Superior temporal gyrus (tissue), 1 donor: Measurements from ENCODE around the gene NR1D1.
"Not testable (repeated sequence)": the region's sequence is repeated elsewhere in the genome, so short reads cannot be mapped to it uniquely, and the experiment has no call there.

Source experiments
- DNase-seq: peaks from one replicate; pipeline ENCODE4 v3.0.0-alpha.2; 2016; ENCODE audit errors: extremely low spot score

Gene NR1D1

DNA sequence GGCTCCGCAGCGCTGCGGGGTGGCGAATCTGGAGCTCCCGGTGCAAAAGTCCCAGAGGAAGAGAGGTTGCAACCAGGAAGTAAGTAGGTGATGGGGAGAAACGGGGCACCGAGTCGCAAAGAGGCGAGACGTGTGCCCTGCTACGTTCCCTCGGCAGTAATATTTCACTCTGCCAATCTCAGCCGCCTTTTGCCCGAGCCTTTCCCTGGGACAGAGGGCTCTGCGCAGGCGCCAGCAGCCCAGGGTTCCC is at the start of gene NR1D1:
NR1D1 (minus strand) TSS at position 171 of the 250 bp plus-strand sequence. CDS start 495 bp downstream, outside the sequence.
- DNase-seq, result no peak

DNA sequence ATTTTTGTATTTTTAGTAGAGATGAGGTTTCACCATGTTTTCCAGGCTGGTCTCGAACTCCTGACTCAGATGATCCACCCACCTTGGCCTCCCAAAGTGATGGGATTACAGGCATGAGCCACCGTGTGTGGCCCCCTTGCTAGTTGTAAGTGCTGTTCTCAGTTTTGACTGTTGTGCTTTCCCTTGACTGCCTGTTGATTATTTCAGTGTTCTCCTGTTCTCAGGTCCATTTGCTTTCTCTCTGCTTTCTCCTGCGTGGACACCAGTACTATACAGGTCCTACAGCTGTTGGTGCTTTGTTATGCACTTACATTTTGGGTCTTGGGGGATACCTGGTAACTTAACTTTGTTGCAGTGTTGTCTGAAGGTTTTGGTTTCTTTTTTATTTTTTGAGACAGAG is 48.1 kb upstream of the NR1D1 start:
- DNase-seq, result no peak

DNA sequence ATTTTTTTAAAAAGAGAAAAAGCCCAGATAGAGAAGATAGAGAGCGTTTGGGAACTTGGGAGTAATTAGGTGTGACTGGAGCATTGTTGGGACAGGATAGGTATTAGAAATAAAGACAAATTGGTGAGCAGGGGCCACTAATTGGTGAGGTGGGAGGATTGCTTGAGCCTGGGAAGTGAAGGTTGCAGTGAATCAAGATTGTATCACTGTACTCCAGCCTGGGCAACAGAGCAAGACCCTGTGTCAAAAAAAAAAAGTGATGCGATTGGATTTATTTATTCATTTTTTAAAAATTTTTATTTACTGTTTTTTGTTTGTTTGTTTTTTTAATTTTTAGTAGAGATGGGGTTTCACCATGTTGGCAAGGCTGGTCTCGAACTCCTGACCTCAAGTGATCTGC is 45.1 kb upstream of the NR1D1 start:
- no peak for DNase-seq

DNA sequence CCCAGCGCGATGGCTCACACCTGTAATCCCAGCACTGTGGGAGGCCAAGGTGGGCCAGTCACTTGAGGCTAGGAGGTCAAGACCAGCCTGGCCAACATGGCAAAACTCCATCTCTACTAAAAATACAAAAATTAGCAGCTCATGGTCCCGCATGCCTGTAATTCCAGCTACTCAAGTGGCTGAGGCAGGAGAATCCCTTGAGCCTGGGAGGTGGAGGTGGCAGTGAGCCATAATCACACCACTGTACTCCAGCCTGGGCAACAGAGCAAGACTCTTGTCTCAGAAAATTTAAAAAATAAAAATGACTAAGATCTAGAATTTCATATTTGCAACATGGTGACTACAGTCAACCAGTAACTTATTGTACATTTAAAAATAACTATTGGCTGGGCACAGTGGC is 42.8 kb upstream of the NR1D1 start:
- DNase-seq, result not testable (repeated sequence)

DNA sequence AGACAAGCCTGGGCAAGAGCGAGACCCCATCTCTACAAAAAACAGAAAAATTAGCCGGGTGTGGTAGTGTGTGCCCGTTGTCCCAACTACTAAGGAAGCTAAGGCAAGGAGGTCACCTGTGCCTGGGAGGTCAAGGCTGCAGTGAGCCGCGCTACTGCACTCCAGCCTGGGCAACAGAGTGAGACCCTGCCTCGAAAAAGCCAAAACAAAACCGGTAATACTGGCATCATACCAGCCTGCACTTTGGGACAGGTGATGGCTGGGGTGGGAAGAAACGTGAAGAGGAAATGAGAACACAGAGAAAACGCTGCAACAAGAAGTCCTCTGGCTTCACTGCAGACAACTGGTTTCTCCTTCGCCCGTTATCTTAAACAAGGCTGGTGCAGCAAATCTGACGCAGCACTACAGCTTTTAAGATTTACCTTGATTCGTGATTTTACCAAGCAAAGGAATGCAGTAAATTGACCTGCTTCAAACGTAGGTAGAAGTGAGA is 39.2 kb upstream of the NR1D1 start:
- no peak for DNase-seq

DNA sequence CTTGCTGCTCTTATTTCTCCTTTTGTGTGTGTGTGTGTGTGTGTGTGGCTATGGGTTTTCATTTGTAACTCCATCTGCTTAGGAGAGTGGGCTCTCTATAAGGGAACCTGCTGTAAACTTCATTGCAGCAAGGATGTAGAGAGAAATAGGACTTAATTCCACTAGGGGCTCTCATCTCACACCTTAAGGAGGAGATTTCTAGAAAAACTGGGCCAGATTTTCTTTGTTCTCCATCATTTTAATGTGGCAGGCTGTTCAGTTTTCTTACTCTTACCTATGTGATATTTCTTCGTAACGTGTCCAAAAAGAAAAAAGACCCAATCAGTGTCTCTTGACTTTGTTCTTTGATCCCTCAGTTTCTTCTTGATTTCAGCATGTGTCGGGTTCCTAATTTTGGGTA is 35.4 kb upstream of the NR1D1 start:
- DNase-seq, result no peak

DNA sequence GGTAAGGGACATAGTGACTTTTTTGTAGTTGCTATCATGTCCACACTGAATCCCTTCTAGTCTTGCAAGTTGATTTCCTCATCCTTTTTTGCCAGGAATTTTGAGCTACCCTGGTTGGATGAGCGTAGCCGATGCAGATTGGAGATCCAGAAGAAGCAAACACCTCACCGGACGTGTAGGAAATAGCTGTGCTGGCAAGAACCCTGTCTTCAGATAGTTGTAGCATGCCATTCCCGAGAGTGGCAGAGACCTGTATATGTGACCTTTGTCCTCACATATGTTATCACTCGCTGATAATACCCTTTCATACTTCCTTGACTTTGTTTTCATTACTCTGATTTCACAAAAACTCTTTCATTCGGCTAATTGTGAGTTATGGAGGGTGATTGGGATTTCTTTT is 33.8 kb upstream of the NR1D1 start:
- DNase-seq, result no peak

DNA sequence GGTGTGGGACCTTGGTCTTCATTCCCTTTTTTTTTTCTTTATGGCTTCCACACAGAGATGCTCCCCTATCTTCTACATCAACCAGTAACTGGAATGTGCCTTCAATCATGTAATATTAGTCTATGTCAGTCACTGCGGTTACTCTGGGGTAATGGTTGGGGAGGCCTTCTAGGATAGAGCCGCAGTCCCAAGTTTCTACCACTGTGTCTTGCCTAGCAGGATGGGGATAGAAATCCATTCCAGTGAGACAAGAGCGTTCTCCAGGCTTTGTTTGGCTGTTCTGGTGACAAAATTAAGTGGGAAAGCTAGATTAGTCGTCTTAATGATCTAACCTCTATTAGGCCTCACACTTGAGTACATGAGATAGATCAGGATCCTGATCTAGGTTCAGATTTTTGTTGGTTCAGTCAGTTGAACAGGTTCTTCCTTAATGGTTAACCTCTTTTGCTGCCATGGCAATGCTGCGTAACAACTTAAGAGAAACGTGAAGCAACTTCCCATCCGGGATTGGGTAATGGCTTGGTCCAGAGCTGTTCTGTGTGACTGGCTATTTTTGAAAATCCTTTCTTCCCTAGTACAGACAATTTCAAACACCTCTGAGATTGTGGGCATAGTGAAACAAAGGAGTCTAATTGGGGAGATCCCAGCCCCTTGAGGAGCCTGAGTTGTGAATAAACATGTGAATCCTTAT is 30.1 kb upstream of the NR1D1 start:
- DNase-seq, result no peak

DNA sequence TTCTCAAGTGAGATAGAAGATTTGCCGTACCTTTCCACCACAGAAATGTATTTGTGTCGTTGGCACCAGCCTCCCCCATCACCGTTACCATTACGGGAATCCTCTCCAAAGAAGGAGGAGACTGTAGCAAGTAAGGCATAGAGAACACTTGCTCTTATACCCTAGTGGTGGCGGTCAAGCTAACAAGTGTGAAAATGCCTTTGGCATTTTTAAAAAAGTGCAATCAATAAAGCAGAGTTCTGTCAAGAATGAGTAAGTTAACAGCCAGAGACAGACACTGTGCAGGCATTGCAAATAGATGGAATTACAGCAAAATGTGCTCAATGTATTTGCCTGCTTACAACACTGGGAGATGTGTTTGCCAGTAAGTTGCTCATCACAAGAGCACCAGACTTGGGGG is 29.1 kb upstream of the NR1D1 start:
- DNase-seq, result no peak

DNA sequence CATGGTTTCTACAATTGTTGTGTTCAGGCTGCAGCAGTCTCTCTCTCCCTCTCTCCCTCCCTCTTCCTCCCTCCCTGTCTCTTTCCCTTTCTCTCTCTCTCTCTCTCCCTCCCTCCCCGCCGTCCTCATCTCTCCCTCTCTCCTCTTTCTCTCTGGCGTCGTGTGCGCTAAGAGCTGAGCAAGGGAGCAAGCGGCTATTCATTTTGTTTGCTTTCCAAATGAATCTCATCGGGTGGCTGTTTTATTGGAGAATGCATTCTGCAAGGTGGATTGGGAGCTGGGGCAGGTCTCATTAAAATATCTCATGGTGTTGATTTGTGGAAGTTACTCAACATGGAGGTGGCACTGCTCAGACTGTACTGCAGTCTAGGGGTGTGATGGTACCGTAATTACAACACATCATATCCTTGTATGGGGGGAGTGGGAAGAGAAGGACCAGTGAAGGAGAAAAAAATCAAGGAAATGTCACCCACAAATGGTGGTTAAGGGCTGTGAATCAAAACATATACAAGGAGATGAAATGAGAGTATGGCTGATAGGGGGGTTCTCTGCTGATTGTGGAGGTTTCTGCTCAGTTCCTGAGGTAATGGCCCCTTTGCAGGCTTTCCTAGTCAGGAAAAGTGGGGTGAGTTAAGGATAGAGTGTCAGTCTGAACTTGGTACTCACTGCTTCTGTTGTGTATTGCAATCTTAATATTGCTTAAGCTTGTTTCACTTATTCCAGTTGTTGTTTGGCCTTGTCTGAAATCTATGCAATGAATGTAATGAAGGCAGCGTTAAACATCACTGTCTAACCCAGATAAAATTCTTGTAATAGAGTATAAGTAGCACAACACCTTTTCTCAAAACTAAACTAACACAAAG is 24.1 kb upstream of the NR1D1 start:
- peak; percentile 50 for DNase-seq

DNA sequence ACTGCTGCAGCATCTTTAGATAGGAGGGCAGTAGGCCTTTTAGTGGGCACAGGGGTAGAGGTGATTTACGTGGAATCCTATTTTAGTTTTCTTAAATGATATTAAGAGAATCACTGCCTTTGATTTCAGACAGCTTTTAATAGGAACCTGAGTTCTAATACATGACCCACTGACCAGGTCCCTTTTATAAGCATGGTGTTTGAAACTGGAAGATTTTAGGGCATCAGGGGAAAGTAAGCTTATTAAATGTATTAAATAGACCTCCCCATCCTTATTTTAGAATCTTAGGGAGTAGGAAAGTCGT is 23.4 kb upstream of the NR1D1 start:
- DNase-seq, result peak; percentile 55

DNA sequence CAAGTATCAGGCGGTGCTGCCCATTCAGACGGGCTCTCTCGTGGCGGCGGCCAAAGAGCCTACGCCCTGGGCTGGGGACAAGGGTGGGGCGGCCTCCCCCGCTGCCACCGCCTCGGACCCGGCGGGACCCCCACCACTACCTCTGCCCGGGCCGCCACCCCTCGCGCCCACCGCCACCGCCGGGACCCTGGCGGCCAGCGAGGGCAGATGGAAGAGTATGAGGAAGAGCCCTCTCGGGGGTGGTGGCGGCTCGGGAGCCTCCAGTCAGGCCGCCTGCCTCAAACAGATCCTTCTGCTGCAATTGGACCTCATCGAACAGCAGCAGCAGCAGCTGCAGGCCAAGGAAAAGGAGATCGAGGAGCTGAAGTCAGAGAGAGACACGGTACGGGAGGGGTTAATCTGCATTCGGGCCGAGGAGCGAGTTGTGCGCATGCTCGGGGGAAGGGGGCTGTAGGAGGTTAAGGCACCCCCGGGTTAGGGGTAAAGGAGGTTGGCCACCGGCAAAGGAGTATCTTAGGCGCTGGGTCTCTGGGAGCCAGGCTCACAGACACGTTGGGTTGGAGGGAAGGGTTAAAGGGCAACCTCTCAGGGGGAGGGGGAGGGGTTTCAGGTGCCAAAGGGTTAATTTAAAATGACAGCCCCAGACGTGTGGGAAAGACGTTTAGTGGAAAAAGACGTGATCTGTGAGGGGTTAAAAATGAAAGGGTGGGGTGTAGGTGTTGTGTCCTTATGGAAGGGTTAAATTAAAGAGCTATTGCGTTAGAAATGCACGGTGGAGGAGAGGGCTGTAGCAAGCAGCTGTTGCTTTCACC is 22.8 kb upstream of the NR1D1 start:
- peak; percentile 54 for DNase-seq

DNA sequence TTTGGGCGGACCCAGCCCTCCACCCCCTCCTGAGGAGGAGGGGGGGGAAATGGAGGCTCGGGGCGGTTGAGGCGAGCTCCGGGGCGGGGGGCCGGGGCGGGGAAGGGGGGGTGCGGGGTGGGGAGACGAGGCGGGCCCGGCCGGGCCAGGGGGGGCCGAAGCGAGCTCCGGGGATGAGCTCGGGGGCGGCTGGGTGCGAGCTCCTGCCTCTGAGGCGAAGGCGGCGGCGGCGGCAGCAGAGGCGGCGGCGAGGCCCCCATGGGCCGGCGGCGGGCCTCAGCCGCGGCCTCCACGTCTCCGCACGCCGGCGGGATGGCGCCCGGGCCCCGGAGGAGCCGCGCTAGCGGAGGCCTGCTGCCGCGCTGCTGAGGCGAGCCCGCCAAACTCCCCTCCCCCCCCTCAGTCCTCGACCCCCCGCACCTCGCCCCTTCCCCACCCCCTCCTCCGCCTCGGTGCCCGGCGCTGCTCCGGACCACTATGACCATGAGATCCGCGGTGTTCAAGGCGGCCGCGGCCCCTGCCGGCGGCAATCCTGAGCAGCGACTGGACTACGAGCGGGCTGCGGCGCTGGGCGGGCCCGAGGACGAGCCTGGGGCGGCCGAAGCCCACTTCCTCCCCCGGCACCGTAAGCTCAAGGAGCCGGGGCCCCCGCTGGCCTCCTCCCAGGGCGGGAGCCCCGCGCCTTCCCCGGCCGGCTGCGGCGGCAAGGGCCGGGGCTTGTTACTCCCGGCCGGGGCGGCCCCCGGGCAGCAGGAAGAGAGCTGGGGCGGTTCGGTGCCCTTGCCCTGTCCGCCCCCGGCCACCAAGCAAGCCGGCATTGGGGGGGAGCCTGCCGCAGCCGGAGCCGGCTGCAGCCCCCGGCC is 22.0 kb upstream of the NR1D1 start:
- DNase-seq, result peak; percentile 26

DNA sequence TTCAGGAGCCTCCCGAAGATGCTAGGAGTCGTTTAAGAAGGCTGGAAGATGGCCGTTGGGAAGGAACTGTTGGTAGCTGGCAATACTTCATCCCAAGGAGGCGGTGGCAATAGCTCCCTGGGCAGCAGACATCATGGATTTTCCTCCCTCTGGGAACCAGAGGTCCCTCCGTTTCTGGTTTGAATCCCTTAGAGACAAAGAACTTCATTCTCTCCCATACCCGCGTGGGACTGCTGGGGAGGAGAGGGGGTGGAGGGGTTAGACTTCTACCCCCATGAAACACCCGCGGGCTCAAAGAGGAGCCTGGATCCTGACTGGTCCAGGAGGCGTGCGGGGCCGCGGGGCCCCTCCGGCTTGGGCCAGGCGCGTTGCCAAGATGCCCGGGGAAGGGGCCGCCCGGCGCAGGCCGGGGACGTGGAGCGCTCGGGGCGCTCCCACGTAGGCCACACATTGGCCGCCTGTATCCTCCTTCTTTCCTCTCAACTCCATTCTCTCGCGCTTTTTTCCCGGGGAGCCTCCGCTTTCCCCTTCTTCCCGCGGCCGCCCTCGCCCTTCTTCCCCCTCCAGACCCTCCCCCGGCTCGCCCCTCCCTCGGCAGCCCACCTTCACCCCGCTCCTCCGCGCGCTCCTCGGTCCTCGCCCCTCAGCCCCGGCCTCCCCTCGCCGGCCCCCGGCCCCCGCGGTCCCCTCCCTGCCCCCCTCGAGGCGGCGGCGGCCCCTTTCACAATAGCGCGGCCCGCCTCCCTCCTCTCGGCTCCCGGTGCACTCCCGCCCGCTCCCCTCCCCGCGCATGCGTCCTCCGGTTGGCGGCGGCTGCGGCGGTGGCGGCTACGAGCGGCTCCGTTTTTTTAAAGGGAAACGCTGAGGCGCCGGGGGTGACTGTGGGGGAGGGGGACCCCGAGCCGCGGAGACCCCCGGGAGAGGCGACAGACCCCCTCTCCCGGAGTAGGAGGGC is 21.1 kb upstream of the NR1D1 start, which contains the start of gene MSL1:
MSL1 (plus strand) TSS at position 791 of the 955 bp plus-strand sequence. CDS start 642 bp downstream, outside the sequence.
- peak; percentile 83 for DNase-seq

DNA sequence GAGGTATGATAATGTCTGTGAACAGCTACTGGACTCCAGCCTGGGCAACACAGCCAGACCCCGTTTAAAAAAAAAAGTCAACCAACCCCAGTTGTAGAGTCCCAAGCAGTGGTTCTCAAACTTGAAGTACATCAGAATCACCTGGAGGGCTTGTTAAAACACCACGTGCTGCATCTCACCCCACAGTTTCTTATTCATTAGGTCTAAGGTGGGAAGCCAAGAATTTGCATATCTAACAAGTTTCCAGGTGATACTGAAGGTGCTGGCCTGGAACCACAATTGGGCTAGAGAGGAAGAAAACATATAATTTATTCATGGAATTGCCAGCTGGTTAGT is 14.7 kb upstream of the NR1D1 start:
- DNase-seq, result no peak

DNA sequence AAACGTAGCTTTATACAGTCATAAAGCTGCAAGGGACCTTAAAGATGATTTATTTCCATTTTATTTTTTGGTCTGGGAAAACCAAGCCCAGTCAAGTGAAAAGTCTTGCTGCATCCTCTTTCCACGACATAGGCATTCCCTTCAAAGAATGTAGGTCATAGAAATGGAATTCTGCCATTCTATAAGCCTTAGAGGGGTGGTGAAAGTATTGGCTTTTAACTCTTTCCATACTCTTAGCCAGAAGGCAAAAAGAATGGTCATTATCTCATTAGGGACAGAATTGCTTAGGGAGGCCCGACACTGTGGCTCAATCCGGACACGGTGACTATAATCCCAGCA is 13.5 kb upstream of the NR1D1 start:
- DNase-seq, result no peak

DNA sequence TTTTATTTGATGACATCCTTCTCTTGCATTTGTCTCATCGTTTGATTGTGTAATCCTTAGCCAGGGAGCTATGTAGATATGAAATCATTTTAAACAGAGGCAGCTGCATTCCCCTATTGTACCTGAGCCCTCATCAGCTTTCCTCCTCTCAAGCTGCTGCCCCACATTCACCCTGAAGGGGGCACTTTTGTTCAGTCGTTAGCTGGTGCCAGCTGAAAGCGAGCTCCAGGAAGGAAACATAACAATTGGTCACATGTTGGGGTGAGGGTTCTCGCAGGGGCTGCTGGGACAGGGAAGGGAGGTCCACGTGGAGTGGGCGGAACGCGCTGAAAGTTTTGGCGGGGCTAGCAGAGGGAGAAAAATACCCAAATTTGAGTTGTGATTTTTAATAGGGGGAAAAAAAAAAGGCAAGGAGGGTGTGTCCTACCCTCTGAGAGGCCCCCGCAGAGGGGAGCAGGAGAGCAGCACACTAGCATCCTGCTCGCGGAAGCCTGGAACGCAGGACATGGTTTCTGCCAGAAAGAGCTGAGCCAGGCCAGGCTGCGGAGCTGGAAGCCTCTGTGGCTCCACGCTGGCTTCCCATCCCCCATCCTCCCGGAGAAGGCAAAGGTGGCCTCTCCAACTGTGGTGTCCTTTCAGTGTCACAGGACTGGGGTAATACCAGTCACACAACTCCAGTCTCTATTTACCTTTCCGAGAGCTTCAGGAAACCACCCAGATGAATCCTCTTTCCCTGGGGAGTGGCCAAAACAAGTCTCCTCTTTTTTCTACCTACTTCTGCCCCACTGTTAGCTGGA is 12.9 kb upstream of the NR1D1 start:
- peak; percentile 99 for DNase-seq

DNA sequence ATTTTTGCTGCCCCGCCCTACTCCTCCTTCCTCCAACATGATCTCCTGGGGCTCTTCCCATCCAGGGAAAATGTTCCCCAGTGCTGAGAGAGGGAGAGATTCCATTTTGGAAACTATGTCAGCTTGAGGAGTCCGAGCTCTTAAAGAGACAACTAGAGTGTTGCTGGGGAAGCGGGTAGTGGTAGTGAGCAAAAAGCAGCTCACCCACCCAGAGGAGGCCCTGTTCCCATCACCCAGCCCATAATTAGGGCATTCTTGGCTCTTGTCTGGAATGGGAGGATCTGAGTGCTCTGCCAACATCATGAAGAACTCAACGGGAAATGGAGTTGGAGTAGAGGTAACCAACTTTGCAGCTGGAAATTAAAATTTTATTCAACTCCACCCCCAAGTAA is 12.3 kb upstream of the NR1D1 start:
- DNase-seq, result no peak

DNA sequence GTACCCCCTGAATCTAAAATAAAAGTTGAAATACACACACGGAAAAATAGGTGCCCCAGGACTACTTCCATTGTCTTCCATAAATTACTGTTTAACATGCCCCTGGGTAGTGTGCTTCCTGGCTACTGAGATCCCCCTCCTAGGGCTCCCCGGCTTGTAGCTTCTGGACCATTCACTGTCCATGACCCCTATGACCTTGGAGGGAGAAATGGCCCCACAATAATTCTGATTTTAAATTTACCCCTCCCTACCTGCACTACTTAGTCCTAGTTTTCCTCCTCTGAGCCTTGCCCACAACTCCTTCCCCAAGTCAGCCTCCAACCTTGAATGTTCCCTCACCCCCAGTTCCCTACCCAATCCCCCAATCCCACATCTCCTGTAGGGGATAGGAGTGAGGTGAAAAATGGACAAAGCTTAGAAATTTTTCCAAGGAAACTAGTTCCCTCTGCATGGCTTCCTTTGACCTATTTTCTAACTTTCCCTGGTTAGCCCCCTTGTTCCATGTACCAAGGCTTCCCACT is 11.9 kb upstream of the NR1D1 start:
- DNase-seq, result no peak
